IPS-NIHi7 (cell line): Measurements from ENCODE around the gene CLIC1.
"Not testable (repeated sequence)": the region's sequence is repeated elsewhere in the genome, so short reads cannot be mapped to it uniquely, and the experiment has no call there.

Experiments
- DNase-seq: peaks from one replicate; pipeline ENCODE4 v3.0.0; 2012; ENCODE audit warnings: mixed read lengths; ENCODE audit errors: extremely low spot score

Gene CLIC1

DNA sequence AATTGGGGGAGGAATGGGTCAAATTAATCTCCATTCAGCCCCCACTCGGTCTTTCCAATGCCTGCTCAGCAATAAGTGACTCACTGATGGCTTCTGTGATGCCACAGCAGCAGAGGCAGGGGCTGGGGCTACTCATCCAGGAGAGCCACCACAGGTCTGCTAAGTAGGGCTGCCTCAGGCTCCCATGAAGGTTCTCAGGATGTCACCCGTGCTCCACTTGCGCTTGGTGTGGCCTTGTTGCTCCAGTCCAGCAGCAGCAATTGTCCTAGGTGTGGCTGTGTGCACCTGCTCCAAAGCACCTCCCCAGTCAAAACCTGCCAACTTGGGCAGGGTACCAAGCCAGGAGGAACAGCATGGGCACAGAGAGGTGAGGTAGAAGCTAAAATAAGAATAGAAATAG, 14.2 kb downstream of the CLIC1 start:
- no peak for DNase-seq

DNA sequence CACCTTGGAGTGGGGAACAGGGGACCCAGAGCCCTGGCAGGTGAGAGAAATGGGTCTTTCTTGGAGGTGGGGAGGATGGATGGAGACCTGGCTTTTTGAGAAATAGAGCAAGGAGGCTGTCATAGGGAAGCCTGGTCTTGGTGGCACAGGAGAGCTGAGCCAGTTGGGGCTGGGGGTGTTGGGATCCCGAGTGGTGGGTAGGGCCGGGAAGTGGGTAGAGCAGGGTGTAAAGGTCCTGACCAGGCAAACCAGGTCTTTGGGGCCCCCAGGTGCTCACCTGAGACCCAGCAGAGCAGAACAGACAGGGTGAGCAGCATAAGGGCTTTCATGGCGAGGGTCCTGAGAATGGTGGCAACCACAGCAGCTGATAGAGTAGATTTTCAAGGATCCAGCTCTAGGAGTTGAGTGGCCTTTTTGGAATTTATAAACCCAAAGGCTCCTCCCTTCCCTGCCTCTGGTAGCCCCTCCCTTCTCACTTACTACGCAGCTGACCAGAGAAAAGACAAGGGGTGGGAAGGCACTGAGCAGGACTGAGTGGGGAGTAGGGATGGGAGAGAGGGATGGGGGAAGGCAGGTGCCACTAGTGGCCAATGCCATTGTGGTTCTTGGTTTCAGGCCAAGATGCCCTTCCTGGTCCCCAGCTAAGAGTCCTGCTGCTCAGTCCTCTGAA, 14.8 kb downstream of the CLIC1 start, which contains the start of gene LY6G6C:
TSS of gene LY6G6C (minus strand) at position 396 of the 670 bp plus-strand sequence. CDS start at position 329, 67 bp downstream.
- no peak for DNase-seq

DNA sequence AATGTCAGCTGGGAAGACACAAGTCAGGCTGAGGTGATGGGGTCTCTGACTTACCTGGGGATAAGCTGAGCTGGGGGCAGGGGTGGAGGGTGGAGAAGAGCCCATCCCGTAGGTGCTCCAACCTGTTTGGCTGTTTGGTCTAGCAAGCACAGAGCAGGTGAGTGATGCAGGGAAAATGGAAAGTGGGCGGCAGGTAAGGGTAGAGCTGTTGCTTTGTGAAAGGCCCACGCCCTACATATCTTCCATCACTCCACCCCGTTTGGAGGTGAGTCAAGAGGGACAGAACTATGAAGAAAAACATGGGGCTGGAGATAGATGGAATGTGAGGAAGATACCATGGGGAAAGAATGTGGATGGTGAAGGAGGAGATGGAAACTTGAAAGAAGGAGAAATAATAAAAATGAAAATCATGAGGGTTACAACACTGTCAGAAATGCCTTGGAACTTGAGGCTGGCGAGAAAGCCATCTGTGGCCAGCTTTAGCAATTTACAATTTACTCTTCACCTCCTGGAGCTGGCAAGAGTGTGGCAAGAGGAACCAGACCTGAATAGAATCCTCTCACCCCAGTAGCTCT, 16.0 kb downstream of the CLIC1 start:
- DNase-seq, result no peak

DNA sequence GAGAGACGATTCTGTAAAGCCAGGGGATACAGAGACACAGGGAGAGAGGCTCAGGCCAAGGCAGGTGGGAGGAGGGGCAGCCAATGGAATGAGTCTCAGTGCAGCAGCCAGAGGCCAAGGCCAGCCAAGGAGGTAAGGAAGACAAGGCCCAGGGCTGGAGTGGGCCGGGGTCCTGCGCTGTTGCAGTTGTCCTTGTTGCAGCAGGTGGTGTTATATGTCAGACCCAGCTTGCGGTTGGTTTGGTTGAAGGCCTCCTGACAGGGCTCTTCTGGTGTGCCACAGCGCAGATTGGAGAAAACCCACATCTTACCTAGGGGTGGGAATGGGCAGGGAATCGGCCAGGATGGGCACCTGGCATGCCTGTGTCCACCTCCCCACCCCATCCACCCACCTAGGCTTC, 17.3 kb downstream of the CLIC1 start:
- DNase-seq, result no peak

DNA sequence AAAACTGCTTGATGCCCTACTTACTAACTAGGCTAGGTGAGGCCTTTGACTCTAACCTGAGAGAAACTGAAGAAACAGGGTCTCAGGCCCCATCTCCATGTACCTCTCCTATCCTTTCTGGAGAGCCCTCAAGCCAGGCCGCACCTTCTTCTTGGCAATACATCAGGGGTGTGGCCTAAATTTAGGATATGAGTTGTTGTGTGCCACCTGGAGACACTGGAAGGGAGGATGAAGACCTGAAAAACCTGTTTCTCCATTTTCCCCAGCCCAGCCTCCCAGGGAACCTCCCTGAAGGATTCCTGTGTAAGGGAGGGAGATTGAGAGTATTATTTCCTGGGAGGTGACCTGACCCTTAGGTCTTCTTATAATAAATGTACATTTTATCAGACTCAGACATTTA, 18.1 kb downstream of the CLIC1 start:
- peak; percentile 46 for DNase-seq

DNA sequence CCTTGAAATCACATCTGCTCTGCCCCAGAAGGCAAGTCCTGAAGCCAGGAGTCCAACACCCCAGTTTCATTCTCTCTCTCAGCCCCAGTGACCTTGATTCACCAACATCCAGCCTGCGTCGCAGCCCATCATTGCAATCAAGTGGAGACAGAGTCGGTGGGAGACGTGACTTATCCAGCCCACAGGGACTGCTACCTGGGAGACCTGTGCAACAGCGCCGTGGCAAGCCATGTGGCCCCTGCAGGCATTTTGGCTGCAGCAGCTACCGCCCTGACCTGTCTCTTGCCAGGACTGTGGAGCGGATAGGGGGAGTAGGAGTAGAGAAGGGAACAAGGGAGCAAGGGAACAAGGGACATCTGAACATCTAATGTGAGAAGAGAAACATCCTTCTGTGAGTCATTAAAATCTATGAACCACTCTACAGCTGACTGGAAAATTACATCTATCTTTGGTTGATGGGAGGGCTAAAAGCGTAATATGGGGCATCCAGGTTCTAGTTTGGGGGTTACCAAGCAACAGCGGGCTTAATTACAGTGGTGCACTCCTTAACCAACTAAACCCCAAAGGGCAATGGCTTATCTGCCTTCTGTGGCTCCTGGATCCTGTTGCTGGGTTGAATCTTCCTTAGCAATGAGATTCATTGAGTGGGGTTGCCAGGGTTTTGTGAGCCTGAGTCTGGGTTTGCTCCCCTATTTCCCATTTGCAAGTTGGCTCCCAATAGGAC, 18.7 kb downstream of the CLIC1 start:
- DNase-seq, result peak; percentile 71

DNA sequence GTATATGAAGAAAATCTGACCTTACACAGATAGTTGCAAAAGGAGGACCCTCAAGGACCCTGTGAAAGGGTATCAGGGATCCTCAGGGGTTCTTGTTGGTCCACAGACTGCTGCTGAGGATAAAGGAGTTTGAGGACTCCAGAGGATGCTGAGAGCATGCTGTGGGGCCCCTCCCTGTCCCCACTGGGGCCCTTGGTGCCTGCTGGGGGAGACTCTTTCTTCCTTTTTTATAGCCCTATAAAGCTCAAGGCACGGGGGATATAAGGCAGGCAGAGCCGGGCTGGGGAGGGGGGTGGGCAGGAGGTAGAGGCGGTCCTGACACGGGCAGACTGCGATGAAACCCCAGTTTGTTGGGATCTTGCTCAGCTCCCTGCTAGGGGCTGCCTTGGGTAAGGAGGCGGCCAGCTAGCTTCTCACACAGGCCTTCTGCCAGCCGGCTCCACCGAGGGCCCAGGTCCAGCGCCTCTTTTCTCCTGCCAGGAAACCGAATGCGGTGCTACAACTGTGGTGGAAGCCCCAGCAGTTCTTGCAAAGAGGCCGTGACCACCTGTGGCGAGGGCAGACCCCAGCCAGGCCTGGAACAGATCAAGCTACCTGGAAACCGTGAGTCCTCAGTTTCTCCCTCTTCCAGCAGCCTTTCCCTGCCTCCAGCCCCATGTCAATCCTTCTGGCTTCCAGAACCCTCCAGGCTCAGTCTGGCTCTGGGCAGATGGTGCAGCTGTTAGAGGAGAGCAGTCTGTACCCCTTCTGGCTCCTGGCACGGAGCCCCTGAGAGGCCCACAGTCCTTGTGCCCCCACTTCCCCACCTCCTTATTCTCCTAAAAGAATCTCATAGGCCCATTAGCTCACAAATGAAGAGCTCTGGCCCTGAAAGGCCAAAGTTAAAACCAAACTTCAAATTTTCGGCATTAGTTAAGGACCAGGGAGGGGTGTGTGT, 21.0 kb downstream of the CLIC1 start, which contains the start of gene LY6G6D:
TSS of gene LY6G6D (plus strand) at position 327 of the 937 bp plus-strand sequence. CDS start at position 335, 8 bp downstream.
- DNase-seq, result no peak

DNA sequence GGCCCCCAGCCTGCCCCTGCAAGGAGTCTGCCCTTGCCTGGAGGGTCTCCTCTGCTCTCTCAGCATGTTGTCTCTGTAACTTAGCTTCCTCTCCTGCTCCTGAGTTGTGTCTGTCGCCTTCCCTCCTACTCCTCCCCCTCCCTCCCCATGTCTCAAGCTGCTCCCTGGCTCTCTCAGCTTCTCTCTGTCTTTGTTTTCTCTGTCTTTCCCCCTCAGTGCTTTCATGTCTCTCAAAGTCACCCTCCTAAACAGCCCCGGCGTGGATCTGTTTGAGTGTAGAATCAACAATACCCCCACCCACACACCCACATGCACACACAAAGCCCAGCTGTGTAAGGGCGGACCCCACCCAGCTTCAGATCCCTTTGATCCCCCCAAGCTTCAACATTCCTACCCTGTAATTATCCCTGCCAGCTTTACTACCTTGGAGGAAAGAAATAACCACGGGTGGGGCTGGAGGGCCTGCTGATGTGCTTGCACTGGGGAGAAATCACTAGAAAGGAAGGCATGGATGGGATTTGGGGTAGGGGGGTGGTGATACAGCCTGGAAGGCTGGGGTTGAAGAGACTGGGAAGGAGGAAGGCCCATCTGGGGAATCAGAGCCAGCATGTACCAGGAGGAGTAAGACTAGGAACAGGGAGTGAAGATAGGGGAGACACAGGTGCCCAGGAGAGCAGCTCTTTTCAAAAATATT, 22.2 kb downstream of the CLIC1 start:
- peak; percentile 69 for DNase-seq

DNA sequence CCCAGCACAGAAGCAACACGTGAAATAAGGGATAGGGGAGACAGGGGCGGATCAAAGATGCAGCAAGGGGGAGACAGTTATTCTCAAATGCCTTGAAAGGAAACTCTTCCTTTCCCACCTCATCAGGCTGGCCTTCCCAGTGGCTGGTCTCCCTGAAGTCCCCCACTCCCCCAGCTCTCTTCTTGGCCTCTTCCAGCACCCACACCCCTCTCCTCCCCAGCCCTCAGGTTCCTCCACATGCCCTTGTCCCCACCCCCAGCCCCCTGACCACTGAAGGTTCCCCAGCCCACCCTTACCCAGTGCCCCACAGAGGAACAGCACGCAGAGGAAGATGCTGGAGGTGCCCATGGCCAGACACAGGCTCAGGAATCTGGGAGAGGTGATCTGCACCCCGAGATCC, 22.9 kb downstream of the CLIC1 start:
- no peak for DNase-seq

DNA sequence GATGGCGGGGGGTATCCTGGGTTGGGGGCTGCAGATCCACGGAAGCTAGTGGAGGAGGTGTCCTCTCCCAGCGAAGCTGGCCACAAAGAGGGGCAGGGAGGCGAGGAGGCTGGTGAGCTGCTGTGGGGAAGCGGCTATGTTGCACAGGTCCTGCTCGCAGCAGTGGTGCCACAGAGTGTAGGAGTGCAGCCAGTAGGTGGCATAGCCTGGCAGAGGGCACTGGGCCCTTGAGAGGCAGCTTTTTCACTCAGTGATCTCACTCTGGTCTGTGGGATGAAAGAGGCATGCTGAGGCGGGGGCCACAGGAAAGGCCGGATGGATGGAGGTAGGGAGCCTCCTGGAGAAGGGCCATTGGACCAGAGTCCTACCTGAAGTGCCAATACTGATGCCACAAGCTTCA, 24.0 kb downstream of the CLIC1 start:
- no peak for DNase-seq

DNA sequence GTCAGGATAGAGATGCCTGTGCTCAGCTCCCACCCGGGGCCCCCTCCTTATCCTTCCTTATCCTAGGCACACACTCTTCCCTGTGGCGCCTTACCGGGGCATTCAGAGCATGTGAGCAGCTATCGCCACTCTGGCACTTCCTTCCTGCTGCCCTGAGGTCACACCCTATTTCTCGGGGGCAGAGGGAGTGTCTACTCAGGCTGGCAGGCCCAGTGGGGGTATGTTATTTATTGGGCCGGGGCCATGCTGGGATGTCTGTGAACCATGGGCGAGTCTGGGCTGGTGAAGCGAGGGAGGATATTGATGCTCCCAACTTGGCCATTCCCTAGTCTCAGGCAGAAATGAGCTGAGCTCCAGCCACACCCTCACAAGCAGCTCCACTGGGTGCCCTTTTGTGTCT, 25.1 kb downstream of the CLIC1 start:
- no peak for DNase-seq

DNA sequence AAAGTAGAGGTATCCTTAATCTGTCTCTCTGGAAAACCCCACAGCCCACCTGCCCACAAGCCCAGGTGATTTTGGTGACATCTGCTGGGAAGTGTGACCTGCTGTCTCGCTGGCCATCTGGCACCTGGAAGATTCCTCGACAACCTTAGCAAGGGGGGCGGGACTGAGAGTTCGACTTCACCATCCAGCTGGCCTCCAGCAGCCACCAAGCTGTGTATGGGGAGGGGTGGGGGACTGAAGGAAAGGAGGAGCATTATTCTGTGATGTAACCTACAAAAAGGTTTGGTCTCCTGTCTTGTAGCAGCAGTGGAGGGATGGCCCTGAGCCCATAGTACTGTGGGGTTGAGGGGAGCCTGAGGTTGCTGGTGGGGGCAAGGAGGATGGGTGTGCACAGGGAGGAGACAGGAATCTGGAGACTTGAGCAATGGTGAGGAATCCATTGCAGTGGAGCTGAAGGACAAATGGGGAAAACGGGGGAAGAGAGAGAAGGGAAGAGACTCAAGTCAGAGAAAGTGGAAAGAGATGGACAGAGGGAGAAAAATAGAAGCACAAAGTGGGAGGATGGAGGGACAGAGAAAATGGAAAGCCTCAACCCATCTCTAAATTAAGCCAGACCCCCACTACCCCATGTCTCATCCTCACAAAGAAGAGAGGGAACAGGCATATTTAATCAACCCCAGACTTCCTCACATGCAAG, 25.7 kb downstream of the CLIC1 start:
- no peak for DNase-seq

DNA sequence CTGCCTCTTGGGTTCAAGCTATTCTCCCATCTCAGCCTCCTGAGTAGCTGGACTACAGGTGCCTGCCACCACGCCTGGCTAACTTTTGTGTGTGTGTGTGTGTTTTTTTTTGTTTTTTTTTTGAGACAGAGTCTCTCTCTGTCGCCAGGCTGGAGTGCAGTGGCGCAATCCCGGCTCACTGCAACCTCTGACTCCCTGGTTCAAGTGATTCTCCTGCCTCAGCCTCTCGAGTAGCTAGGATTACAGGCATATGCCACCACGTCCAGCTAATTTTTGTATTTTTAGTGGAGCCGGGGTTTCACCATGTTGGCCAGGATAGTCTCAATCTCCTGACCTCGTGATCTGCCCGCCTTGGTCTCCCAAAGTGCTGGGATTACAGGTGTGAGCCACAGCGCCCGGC, 27.2 kb downstream of the CLIC1 start:
- not testable (repeated sequence) for DNase-seq

DNA sequence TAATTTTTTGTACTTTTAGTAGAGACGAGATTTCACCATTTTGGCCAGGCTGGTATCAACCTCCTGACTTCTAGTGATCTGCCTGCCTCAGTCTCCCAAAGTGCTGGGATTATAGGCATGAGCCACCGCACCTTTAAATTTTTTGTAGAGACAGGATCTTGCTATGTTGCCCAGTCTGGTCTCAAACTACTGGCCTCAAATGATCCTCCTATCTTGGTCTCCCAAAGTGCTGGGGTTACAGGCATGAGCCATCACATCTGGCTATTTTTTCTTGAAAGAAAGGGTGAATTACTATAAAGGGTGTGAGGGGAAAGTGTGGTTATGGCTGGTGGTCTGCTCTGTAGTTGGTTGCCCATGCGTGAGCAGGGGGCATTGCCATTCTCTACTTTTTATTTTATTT, 28.1 kb downstream of the CLIC1 start:
- no peak for DNase-seq

DNA sequence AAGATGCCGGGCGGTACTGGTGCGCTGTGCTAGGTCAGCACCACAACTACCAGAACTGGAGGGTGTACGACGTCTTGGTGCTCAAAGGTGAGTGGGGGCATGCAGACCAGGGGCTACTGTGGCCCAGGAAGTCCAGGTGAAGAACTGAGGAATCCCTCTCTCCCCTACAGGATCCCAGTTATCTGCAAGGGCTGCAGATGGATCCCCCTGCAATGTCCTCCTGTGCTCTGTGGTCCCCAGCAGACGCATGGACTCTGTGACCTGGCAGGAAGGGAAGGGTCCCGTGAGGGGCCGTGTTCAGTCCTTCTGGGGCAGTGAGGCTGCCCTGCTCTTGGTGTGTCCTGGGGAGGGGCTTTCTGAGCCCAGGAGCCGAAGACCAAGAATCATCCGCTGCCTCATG, 28.6 kb downstream of the CLIC1 start:
- DNase-seq, result no peak

DNA sequence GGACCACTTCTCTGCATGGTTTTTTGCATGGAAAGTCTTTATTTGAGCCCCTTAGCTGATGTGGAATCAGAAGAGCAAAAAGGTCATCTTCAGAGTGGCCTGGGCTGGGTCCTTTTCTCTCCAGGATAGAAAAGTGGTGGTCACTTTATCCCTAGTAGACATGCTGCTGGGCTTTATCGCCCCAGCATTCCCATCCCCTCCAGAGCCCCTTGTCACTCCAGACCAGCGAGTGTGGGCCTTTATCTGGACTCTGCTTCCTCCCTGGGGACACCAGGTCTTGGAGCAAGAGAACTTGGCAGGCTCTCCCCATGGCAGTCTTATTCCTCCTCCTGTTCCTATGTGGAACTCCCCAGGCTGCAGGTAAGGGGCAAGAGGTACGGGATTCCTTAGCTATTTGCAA, 29.7 kb downstream of the CLIC1 start, which contains the start of gene LY6G6F:
TSS of gene LY6G6F (plus strand) at position 268 of the 400 bp plus-strand sequence. CDS start at position 309, 41 bp downstream.
- no peak for DNase-seq

DNA sequence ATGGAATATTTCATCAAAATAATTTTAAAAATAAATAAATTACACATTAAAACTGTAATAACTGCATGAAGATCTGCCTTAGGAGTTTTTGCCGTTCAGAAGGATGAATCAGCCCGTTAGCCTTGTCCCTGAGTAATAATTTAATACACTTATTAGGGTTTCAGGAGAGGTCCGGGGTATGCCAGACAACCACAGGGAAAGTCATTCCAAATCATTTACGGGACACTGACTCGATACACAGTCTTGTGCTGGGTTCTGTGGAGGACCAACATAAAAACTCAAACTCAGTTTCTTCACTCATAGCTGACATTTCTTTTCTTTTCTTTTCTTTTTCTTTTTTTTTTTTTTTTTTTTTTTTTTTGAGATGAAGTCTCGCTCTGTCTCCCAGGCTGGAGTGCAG, 30.4 kb downstream of the CLIC1 start:
- no peak for DNase-seq

DNA sequence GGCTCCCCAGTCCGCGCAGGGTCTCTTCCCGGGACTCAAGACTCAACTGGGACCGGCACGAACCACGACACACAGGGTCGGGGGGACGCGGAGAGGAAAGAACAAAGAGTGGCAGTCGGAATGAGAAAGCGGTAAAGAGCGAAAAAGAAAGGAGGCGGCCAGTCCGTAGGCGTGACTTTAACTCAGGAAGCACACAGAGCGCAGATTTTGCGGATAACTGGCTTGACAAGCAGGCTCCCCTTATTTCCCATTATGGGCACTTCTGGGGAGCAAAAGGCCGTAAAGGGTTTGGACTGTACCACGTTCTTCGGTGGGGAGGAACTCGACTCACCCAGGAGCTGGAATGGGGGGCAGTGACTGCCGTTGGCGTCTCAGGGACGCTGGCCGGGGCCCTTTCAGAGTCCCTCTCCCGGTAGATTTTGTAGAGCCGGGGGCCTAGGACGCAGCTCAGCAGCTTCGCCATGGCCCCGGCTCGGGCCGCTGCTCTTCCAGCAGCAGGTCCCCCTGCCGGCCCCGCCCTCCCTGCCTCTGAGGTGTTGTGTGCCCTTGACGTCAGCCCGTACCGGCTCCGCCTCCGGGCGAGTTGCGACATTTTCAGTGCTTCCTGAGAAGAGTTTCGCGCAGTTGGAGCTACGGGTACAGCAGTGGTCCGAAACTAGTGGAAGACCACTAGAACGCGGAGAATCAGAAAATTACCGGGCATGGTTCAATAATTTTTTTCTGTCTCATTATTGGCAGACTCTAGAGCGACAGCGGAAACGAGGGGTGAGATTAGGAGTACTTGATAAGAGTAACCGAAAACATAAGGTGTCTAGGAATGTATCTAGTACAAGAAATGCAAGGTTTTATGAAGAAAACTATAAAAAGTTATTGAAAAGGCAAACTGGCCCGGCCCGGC, 33.3 kb downstream of the CLIC1 start, which contains the start of gene ABHD16A:
TSS of gene ABHD16A (minus strand) at position 506 of the 898 bp plus-strand sequence. CDS start at position 463, 43 bp downstream.
- DNase-seq, result peak; percentile 99

DNA sequence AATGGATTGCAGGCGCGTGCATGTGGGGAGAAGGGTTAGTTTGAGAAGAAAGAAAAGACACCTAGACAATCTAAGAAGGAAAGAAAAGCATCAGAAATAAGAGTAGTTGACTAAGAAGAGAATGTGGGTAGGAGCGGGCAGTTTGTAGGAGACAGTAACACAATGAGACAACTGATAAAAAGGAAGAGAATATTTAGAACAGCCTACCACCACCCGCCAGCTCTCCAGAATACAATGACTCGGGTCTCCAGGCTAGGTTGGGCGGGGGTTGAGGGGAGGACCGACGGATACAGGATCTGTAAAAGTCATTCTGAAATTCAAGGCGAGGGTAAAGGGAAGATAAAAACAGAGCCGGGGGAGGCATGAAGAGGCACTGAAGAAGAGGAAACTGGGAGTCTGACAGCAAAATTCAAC, 33.9 kb downstream of the CLIC1 start:
- peak; percentile 54 for DNase-seq
